Measurements from ENCODE around the gene CCDC182.

GRCh38 chr17:57756951-57757350 lies 11.9 kb upstream of the CCDC182 start:
- TF ChIP-seq CTCF (IDR thresholded peaks at IDR 0.05; ENCODE audit: borderline replicate concordance, extremely low read depth, low read length, poor library complexity, severe bottlenecking), result no peak
- TF ChIP-seq EZH2 (IDR thresholded peaks at IDR 0.05; ENCODE audit: borderline replicate concordance, low read depth, low read length, severe bottlenecking), result no peak

Measured in DND-41 (cell line).